SJCRH30 (cell line): Measurements from ENCODE around the gene CACNA1F. TPM values are rescaled to one million over a fixed set of nuclear protein-coding genes. Genes with fewer than 3 reads are reported as not detected.
A peak's percentile ranks its signal among the peaks of the same experiment; 100 is the strongest.

ENCODE experiments used
- DNase-seq, 2 experiments: peaks; one replicate each; pipeline ENCODE4 v3.0.0-alpha.2; 2015 to 2020
- H3K27ac ChIP-seq: fragments of 250-450 bp; sonication (Bioruptor Pico); 2 replicates; pipeline ENCODE4 v1.5.1; 2020; ENCODE audit warnings: mild to moderate bottlenecking, moderate library complexity
- H3K27me3 ChIP-seq: fragments of 250-450 bp; sonication (Bioruptor Pico); 2 replicates; pipeline ENCODE4 v1.5.1; 2020; ENCODE audit warnings: mild to moderate bottlenecking, moderate library complexity
- H3K36me3 ChIP-seq: fragments of 250-450 bp; sonication (Bioruptor Pico); 2 replicates; pipeline ENCODE4 v1.5.1; 2020; ENCODE audit warnings: mild to moderate bottlenecking, moderate library complexity
- H3K4me1 ChIP-seq: fragments of 250-450 bp; sonication (Bioruptor Pico); 2 replicates; pipeline ENCODE4 v1.5.1; 2020; ENCODE audit warnings: mild to moderate bottlenecking, moderate library complexity
- H3K4me3 ChIP-seq: fragments of 250-450 bp; sonication (Bioruptor Pico); 2 replicates; pipeline ENCODE4 v1.5.1; 2020; ENCODE audit warnings: mild to moderate bottlenecking, moderate library complexity
- H3K9me3 ChIP-seq: fragments of 250-450 bp; sonication (Bioruptor Pico); replicated peaks from 2 replicates; pipeline ENCODE4 v1.5.1; 2020; ENCODE audit warnings: mild to moderate bottlenecking, moderate library complexity
- total RNA-seq: library from RNA; depleted of rRNA; stranded (reverse); fragments of >200 nt; shearing (Covaris generic); gene quantifications from 2 replicates; pipeline ENCODE4 v1.2.3, GENCODE V29; 2014; rRNA removed

Gene CACNA1F
- not detected in 2 replicates for total RNA-seq

DNA sequence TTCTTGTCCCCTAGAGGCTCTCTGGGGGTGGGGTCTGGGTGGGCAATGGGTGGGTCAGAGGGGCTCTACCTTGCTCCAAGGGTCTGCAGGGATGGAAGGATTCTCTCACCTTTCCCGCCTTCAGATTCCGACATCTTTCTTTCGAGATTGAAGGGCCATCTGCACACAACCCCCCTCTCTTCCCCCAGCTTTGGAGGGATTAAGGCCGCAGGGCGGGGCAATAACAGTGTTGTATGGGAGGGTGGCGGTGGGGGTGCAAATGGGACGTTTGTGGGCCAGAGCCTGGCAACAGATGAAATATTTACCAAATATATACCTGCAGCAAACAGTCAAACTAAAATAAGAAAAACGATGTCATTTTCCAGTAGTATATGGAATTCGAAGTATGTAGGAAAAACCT, at the start of gene CACNA1F:
Gene CACNA1F (minus strand): TSS at position 165 of the 400 bp plus-strand sequence. CDS start 31 bp downstream, at position 134.
- Histone ChIP-seq H3K27ac (no peak within 1 kb of the TSS), H3K4me3 (no peak within 1 kb of the TSS), H3K4me1 (no peaks in the 10 kb centered on the region), H3K27me3 (no peaks in the 10 kb centered on the region), H3K36me3 (no peaks in the 10 kb centered on the region), H3K9me3 (no peaks in the 10 kb centered on the region)
- no peak for DNase-seq

DNA sequence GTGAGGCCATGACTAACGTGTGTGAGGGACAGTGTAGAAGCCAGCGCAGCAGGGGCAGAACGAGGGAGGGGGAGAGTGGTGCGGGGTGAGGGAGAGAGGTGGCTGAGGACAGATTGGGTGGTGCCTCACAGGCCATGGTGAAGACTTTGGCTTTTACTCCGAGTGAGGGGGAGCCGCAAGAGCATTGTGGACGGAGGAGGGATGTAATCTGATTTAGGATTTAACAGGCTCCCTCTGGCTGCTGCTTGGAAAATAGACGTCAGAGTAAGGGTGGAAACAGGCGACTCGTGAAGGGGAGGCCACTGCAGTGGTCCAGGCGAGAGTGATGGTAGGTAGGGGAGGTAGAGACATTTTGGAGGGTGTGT, 49.5 kb upstream of the CACNA1F start:
- Histone ChIP-seq H3K27me3 (no peaks in the 10 kb centered on the region), H3K27ac (no peak overlapping the region), H3K36me3 (no peaks in the 10 kb centered on the region), H3K4me1 (no peaks in the 10 kb centered on the region), H3K4me3 (no peak overlapping the region), H3K9me3 (no peaks in the 10 kb centered on the region)
- DNase-seq = no peak

DNA sequence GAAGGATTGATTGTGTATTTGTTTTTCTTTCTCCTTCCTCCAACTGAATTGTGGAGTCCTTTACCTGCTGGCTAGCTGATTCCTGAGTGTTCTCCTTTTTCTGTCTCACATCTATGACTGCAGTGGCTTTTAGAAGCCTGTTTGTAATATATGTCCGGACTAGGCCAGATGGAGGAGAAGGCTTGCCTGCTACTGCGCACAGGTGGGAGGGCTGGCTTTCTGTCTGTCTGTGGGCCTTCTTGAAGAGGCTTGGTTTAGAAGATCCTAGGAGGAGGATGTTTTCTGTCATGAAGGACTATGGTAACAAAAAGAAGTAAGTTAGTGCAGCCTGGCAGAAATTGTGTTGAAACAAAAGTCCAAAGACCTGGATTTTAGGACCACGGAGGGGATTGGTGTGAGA, 44.9 kb upstream of the CACNA1F start:
- Histone ChIP-seq H3K27me3 (no peaks in the 10 kb centered on the region), H3K36me3 (no peaks in the 10 kb centered on the region), H3K4me3 (no peak overlapping the region), H3K27ac (no peak overlapping the region), H3K9me3 (no peaks in the 10 kb centered on the region), H3K4me1 (no peaks in the 10 kb centered on the region)
- no peak for DNase-seq

DNA sequence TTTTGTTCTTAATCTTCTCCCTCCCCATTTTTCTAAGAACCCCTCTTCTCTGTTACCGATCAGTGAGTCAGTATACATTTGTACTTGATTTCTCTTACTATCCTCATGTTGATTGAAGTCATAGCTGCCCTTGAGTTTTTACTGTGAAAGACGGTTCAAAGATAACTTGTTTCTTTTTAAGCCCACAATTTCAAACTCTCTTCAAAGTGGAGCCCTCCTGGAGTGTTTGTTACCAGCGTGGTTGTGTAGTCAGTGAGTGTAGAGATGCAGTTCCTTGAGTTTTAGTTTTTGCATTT, 44.3 kb upstream of the CACNA1F start:
- H3K36me3 ChIP-seq = no peaks in the 10 kb centered on the region
- DNase-seq = no peak

GRCh38 chrX:49276671-49277534, 43.8 kb upstream of the CACNA1F start:
- H3K9me3 ChIP-seq = no peaks in the 10 kb centered on the region
- no peak overlapping the region for H3K27ac ChIP-seq
- H3K4me1 ChIP-seq = no peaks in the 10 kb centered on the region
- H3K4me3 ChIP-seq = no peak overlapping the region
- no peaks in the 10 kb centered on the region for H3K27me3 ChIP-seq
- no peaks in the 10 kb centered on the region for H3K36me3 ChIP-seq
- DNase-seq = no peak

More for the DNA sequence above, 44.3 kb upstream of the CACNA1F start:
- H3K27me3 ChIP-seq = no peaks in the 10 kb centered on the region
- H3K4me3 ChIP-seq = no peak overlapping the region
- H3K4me1 ChIP-seq = no peaks in the 10 kb centered on the region
- no peak overlapping the region for H3K27ac ChIP-seq
- no peaks in the 10 kb centered on the region for H3K9me3 ChIP-seq

DNA sequence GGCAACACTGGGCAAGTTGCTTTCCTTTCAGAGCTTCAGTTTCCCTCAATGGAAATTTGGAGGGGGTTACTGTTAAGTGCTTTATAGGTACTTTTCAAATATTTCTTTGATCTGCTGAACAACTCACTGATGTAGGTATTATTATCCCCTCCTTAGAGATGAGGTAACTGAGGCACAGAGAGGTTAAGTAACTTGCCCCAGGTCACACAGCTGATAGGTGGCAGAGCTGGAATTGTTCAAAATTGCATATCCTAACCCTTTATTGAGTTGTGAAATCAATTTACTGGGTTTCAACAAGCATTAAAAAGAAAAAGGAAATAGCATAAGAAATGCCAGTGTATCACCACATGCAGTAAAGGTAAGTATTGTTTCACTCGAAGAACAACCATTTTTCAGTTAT, 43.1 kb upstream of the CACNA1F start:
- Histone ChIP-seq H3K27ac (no peak overlapping the region), H3K4me3 (no peak overlapping the region), H3K27me3 (no peaks in the 10 kb centered on the region), H3K9me3 (no peaks in the 10 kb centered on the region), H3K36me3 (no peaks in the 10 kb centered on the region), H3K4me1 (no peaks in the 10 kb centered on the region)
- no peak for DNase-seq

- Histone ChIP-seq H3K4me3 (no peak overlapping the region), H3K9me3 (no peaks in the 10 kb centered on the region), H3K27me3 (no peaks in the 10 kb centered on the region), H3K27ac (no peak overlapping the region), H3K4me1 (no peaks in the 10 kb centered on the region), H3K36me3 (no peaks in the 10 kb centered on the region)
- DNase-seq = no peak
Observed at GRCh38 chrX:49273181-49273727, 40.1 kb upstream of the CACNA1F start.

GRCh38 chrX:49272421-49272820, 39.3 kb upstream of the CACNA1F start:
- H3K9me3 ChIP-seq = no peaks in the 10 kb centered on the region
- DNase-seq = no peak
- H3K27me3 ChIP-seq = no peaks in the 10 kb centered on the region
- H3K27ac ChIP-seq = no peak overlapping the region
- H3K36me3 ChIP-seq = no peaks in the 10 kb centered on the region
- H3K4me3 ChIP-seq = no peak overlapping the region
- no peaks in the 10 kb centered on the region for H3K4me1 ChIP-seq

GRCh38 chrX:49271341-49271740, 38.2 kb upstream of the CACNA1F start:
- no peaks in the 10 kb centered on the region for H3K9me3 ChIP-seq
- no peaks in the 10 kb centered on the region for H3K4me1 ChIP-seq
- H3K27ac ChIP-seq = no peak overlapping the region
- H3K27me3 ChIP-seq = no peaks in the 10 kb centered on the region
- DNase-seq = no peak
- no peaks in the 10 kb centered on the region for H3K36me3 ChIP-seq
- no peak overlapping the region for H3K4me3 ChIP-seq

- no peaks in the 10 kb centered on the region for H3K27me3 ChIP-seq
- no peaks in the 10 kb centered on the region for H3K36me3 ChIP-seq
- no peaks in the 10 kb centered on the region for H3K9me3 ChIP-seq
- H3K4me3 ChIP-seq = peak overlapping the region; percentile 92
- no peaks in the 10 kb centered on the region for H3K4me1 ChIP-seq
- no peak for DNase-seq
- peak overlapping the region; percentile 96 for H3K27ac ChIP-seq
Observed at GRCh38 chrX:49270249-49270921, 37.2 kb upstream of the CACNA1F start.

DNA sequence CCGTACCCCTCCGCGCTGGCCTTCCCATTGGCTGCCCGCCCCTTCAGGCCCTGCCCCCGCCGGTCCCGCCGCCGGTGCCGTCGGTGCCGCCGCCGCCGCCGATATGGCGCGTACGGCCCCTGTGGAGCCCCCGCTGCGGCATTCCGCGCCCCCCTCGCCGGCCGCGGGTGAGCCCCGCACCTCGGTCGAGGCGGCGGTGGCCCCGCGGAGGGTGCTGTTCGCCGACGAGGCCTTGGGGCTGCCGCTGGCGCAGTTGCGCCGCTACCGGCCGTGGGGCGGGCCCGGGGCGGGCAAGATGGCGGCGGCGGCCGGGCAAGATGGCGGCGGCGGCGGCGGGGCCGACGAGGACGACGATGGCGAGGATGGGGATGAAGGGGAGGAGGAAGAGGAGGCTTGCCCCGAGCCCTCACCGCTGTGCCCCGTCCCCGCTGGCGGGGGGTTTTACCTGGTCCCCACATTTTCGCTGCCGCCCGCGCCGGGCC, 36.7 kb upstream of the CACNA1F start, which contains the start of gene PPP1R3F:
Gene PPP1R3F (plus strand): TSS at position 27 of the 482 bp plus-strand sequence. CDS start 77 bp downstream, at position 104.
- no peak for DNase-seq
- Histone ChIP-seq H3K4me1 (no peaks in the 10 kb centered on the region), H3K4me3 (peak within 1 kb of the TSS; percentile 92), H3K27me3 (no peaks in the 10 kb centered on the region), H3K36me3 (no peaks in the 10 kb centered on the region), H3K27ac (peak within 1 kb of the TSS; percentile 96), H3K9me3 (no peaks in the 10 kb centered on the region)

- Histone ChIP-seq H3K4me1 (no peaks in the 10 kb centered on the region), H3K27me3 (no peaks in the 10 kb centered on the region), H3K9me3 (no peaks in the 10 kb centered on the region), H3K4me3 (peak overlapping the region; percentile 92), H3K36me3 (no peaks in the 10 kb centered on the region), H3K27ac (peak overlapping the region; percentile 96)
- peak; percentile 95 to 96 for DNase-seq
Observed at GRCh38 chrX:49269010-49269766, 36.0 kb upstream of the CACNA1F start.

- Histone ChIP-seq H3K36me3 (no peaks in the 10 kb centered on the region), H3K27ac (peak overlapping the region; percentile 96), H3K4me1 (no peaks in the 10 kb centered on the region), H3K27me3 (no peaks in the 10 kb centered on the region), H3K9me3 (no peaks in the 10 kb centered on the region), H3K4me3 (peak overlapping the region; percentile 92)
- DNase-seq = no peak
Observed at GRCh38 chrX:49268702-49269009, 35.5 kb upstream of the CACNA1F start.

- no peaks in the 10 kb centered on the region for H3K9me3 ChIP-seq
- H3K27me3 ChIP-seq = no peaks in the 10 kb centered on the region
- H3K27ac ChIP-seq = no peak overlapping the region
- H3K36me3 ChIP-seq = no peaks in the 10 kb centered on the region
- no peak overlapping the region for H3K4me3 ChIP-seq
- H3K4me1 ChIP-seq = no peaks in the 10 kb centered on the region
- DNase-seq = no peak
Observed at GRCh38 chrX:49266523-49267445, 33.6 kb upstream of the CACNA1F start.
